GM18870 (cell line): ENCODE results near the gene CRIP1.

Experiments used
- ATAC-seq: cut with Tn5 transposase; IDR thresholded peaks from one replicate; pipeline ENCODE4 v1.9.1; 2021; ENCODE audit warnings: moderate library complexity; ENCODE audit not compliant: unreplicated experiment

The CRIP1 gene

GRCh38 chr14:105469456-105470349 is 17.0 kb upstream of the CRIP1 start:
- ATAC-seq: no peak

DNA sequence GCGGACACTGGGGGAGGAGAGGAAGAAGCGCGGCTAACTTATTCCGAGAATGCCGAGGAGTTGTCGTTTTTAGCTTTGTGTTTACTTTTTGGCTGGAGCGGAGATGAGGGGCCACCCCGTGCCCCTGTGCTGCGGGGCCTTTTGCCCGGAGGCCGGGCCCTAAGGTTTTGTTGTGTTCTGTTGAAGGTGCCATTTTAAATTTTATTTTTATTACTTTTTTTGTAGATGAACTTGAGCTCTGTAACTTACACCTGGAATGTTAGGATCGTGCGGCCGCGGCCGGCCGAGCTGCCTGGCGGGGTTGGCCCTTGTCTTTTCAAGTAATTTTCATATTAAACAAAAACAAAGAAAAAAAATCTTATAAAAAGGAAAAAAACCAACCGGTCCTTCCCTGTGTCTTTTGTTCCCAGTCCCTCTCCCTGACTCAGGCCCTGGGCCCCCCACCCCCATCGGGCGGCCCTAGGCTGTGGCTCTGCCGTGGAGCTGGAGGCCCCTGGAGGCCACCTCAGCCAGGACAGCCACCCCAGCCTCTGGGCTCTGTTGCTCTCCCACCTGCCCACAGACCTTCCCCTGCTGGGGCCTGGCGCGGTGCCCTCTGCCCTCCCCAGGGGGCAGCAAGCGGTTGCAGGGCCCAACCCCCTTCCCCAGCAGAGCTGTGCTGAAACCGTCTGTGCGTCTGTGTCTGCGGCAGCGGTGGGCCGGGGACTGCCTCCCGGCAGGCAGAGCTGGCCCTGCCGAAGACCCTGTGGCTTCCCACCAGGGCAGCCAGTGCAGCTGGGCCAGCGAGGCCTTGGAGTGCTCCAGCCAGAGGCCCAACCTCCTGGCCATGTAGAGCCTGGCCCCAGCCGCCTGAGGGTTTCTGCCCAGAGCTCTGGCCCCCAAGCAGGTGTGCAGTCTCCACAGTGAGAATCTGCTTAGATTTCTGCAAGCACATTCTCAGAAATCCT is 16.1 kb upstream of the CRIP1 start:
- no peak for ATAC-seq

DNA sequence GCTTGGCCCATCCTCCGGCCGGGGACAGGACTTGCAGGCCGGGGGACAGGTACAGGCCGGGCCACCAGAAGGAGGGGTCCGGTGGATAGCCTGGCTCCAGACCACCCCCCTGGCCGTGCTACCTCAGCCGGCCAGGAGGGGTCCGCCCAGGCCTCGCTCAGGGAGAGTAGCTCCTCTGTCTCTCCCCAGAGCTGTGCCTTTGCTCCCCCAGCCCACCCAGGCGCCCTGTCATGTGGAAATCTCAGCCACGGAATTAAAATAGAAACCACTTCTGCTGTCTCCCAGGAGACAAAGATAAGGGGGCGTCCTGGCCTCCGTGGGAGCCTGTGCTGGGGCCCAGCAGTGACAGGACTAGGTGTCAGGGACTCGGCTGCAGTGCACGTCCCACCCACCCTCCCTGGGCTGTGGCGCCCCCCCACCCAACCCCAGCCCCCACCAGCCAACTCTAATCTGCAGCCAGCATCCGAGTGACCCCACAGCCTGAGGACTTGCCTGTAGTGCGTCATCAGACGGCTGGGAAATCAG is 15.3 kb upstream of the CRIP1 start:
- no peak for ATAC-seq

GRCh38 chr14:105471823-105472485 is 14.7 kb upstream of the CRIP1 start:
- ATAC-seq: no peak

GRCh38 chr14:105472486-105472991 is 14.1 kb upstream of the CRIP1 start:
- ATAC-seq: no peak

- no peak for ATAC-seq
These were observed 13.5 kb upstream of the CRIP1 start for GRCh38 chr14:105473033-105473676.

DNA sequence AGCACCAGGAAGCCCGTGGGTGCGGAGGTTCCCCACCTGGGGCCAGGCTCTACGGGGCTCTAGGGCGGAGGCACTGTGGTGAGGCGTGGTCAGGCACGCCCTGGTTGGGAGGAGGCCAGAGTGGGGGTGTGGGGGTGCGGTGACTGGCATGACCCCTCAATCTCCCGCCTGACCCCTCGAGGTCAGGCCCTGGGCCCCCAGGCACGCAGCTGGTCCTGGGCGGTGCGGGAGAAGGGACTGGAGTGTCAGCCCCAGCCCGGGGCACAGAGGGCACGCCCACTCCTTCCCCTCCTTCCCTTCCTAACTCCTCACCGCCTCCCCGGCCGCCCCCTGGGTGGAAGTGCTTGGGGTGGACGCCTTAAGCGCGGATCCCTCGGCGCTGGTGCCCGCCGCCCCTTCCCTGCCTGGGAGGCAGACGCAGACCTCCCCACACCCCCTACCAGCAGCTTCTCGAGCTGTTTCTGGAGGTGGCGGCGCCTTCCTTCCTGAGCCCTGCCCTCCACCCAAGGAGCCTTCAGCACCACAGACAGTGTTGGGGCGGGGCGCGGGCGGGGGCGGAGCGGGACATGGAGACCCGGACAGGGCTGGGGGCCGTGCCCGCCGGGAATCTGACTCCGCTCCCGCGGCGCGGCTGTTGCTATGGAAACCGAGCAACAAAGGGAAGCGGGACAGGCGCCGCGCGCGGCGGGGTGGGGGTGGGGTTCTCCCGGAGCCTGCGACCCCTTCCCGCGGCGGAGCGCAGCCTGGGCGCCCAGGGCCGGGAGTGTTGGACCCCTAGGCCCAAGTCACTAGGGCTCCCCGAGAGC is 12.8 kb upstream of the CRIP1 start:
- no peak for ATAC-seq

- no peak for ATAC-seq
These were observed 12.0 kb upstream of the CRIP1 start, which contains the start of gene CRIP2 for GRCh38 chr14:105474483-105475268. Gene CRIP2 (plus strand): TSS chr14:105474821. CDS start chr14:105474863, 42 bp downstream.

- ATAC-seq: no peak
These were observed 11.2 kb upstream of the CRIP1 start for GRCh38 chr14:105475269-105476096.

DNA sequence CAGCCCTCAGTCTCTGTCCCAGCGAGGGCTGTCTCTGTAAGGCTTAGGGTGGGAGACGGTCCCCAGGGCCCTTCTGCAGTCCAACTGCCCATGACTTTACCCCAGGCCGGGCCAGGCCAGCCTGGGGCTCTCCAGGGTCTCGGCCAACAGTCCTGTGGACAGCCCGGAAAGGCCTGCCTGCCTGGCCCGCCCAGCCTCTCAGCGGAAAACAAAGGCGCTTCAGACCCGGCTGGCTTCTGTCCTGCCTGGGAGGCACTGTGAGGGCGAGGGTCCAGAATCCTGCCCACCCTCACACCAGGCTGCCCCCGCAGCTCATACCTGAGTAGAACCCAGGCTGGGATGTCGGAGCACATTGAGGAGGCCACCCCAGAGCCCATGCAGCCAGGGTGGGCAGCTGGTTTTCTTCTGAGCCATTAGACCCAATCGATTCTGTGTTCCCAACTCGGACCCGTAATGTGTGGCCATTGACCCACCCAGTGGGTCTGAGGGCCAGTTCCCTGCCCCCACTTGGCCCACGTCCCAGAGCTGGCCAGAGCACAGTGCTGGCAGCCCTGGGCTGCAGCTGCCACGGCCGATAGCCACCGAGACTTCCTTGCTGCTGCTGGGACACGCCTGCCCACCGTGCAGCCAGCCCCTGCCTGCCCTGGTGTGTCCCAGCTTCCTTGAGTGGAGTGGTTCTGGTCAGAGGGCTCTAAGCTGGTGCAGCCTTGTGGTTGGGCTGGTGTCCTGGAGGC is 10.4 kb upstream of the CRIP1 start:
- no peak for ATAC-seq

DNA sequence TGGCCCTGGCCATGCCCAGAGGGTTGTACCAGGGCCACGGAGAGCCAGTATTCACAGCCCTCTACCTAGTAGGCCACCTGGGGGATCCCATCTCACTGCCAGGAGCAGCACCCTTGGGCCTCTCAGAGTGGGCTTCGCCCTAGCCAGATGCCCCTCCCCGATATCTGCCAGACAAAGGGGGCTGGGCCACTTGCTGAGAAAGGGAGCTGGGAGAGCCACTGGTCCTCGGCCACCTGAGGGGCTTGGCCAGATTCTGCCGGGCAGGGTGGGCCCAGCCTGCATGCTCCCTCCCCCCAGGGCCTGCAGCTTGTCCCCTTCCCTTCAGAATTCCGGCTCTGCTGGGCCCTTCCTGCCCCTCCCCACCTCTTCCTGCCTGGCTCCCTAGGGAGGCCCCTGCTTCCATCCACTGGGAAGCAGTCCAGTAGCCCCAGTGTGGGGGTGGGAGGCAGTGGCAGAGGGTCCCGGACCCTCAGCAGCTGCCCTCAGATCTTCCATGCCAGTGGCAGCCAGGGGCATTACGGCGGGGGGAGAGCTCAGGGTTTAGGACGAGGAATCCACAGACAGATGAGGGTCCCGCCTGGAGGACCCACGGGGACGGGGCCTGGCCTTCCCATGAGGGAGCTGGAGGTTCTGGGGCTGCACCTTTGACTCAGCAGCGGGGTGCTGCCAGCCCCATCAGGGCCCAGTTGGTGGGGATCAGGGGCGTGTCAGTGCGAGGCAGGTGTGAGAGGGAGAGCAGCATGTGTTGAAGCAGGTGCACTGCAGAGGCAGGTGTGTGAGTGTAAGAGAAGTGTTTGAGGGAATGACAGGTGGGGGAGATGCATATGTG is 9.6 kb upstream of the CRIP1 start:
- ATAC-seq: no peak

GRCh38 chr14:105477660-105478397 is 8.9 kb upstream of the CRIP1 start:
- no peak for ATAC-seq

GRCh38 chr14:105478398-105479251 is 8.1 kb upstream of the CRIP1 start:
- ATAC-seq: no peak

DNA sequence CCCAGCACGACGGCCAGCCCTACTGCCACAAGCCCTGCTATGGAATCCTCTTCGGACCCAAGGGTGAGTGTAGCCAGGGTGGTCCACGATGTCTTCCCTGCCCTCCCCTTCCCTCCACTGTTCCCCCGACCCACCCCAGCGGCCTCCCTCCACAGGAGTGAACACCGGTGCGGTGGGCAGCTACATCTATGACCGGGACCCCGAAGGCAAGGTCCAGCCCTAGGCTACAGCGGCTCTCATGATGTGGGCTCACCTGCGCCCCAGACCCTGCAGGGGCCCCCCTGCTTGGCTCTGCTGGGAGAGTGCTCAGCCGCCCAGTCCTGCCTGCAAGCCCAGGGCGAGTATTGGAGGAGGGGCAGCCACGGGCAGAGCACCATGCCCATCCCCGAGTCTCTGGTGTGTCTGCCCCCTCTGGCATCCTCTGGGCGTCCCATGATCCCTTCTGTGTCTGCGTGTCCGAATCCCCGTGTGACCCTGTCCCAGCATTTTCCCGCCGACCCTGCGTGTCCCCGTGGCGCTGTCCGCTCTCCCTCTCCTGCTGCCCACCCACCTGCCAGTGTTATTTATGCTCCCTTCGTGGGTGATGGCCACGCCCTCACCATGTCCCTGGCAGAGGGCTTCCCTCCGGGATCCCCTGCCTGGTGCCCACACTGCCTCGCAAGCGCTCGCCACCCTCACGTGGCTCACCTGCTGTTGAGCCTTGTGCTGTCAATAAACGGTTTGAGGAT is 7.1 kb upstream of the CRIP1 start:
- ATAC-seq: no peak
